SK-N-SH (cell line): ENCODE results near the gene LRRC26.

Experiments
- CTCF ChIP-seq: fragments of 200-600 bp; sonication (generic); IDR thresholded peaks from 2 replicates; pipeline ENCODE4 v1.6.1; 2017; ENCODE audit warnings: antibody characterized with exemption, mild to moderate bottlenecking, moderate library complexity
- EP300 ChIP-seq, 2 experiments: IDR thresholded peaks; 2 replicates each; pipeline versions ENCODE4 v1.4.0 to v1.6.1; 2012; ENCODE audit warnings: borderline replicate concordance in 1 of 2, low read depth in 1 of 2, low read length in 1 of 2
- FOXM1 ChIP-seq: IDR thresholded peaks from 2 replicates; pipeline ENCODE4 v1.4.0; 2012; ENCODE audit warnings: low read depth, mild to moderate bottlenecking
- MAX ChIP-seq: IDR thresholded peaks from 2 replicates; pipeline ENCODE4 v1.4.0; 2012; ENCODE audit warnings: low read depth
- NRF1 ChIP-seq: IDR thresholded peaks from 2 replicates; pipeline ENCODE4 v1.6.1; 2012; ENCODE audit warnings: low read depth, mild to moderate bottlenecking, low read length
- PBX3 ChIP-seq: IDR thresholded peaks from 2 replicates; pipeline ENCODE4; 2012
- POLR2AphosphoS5 ChIP-seq: IDR thresholded peaks from 2 replicates; pipeline ENCODE4 v1.6.1; 2012; ENCODE audit warnings: low read depth, low read length
- SMC3 ChIP-seq: IDR thresholded peaks from 2 replicates; pipeline ENCODE4 v1.6.1; 2012; ENCODE audit warnings: low read depth, low read length, improper control_type of control experiment
- TAF1 ChIP-seq: IDR thresholded peaks from 2 replicates; pipeline ENCODE4 v1.6.1; 2012; ENCODE audit warnings: low read depth, mild to moderate bottlenecking, low read length, moderate library complexity, borderline replicate concordance
- TEAD4 ChIP-seq: IDR thresholded peaks from 2 replicates; pipeline ENCODE4 v1.4.0; 2012; ENCODE audit warnings: mild to moderate bottlenecking, borderline replicate concordance; ENCODE audit not compliant: insufficient read depth

- no peak for TF ChIP-seq CTCF
- TF ChIP-seq SMC3 = no peak
- TF ChIP-seq POLR2AphosphoS5 = no peak
- no peak for TF ChIP-seq TEAD4
- no peak for TF ChIP-seq MAX
- no peak for TF ChIP-seq EP300 (IDR thresholded peaks at IDR 0.05; ENCODE audit: borderline replicate concordance in 1 of 2, low read depth in 1 of 2, low read length in 1 of 2)
- no peak for TF ChIP-seq FOXM1
- TF ChIP-seq NRF1 = no peak
- no peak for TF ChIP-seq PBX3
- no peak for TF ChIP-seq TAF1
Measured at GRCh38 chr9:137143459-137143858, 26.4 kb downstream of the LRRC26 start.
